OCI-LY1 (cell line): Measurements from ENCODE around the gene SV2B.

ENCODE experiments used
- EZH2 ChIP-seq: fragments of 200-600 bp; sonication (generic), shearing (Covaris generic); IDR thresholded peaks from 2 replicates; pipeline ENCODE4 v1.8.0; 2017; ENCODE audit warnings: borderline replicate concordance, mixed run types, mild to moderate bottlenecking, antibody characterized with exemption, low read length, moderate library complexity, mixed read lengths
- TF ChIP-seq, protein P1 (sequence below): fragments of 200-600 bp; sonication (generic), shearing (Covaris generic); IDR thresholded peaks from 2 replicates; pipeline ENCODE4 v1.5.1; 2017; ENCODE audit warnings: mild to moderate bottlenecking, antibody characterized with exemption, low read length, moderate library complexity, mixed read lengths

DNA sequence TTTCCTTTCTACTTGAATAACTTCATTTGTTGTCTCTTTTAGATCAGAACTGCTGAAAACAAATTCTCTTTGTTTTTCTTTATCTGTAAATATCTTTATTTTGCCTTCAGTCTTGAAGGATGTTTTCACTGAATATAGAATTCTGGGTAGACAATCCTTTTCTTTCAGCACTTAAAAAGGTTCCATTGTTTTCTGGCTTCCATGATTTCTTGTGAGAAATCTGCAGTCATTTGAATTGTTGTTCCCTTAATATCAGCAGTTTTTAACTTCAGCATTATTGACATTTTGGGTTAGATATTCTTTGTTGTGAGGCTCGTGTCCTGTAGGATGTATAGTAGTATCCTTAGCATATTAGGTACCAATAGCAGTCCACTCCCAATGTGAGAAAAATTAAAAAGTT, 65.8 kb downstream of the SV2B start:
- no peak for TF ChIP-seq EZH2
- TF ChIP-seq, protein P1, sequence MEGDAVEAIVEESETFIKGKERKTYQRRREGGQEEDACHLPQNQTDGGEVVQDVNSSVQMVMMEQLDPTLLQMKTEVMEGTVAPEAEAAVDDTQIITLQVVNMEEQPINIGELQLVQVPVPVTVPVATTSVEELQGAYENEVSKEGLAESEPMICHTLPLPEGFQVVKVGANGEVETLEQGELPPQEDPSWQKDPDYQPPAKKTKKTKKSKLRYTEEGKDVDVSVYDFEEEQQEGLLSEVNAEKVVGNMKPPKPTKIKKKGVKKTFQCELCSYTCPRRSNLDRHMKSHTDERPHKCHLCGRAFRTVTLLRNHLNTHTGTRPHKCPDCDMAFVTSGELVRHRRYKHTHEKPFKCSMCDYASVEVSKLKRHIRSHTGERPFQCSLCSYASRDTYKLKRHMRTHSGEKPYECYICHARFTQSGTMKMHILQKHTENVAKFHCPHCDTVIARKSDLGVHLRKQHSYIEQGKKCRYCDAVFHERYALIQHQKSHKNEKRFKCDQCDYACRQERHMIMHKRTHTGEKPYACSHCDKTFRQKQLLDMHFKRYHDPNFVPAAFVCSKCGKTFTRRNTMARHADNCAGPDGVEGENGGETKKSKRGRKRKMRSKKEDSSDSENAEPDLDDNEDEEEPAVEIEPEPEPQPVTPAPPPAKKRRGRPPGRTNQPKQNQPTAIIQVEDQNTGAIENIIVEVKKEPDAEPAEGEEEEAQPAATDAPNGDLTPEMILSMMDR: no peak
